OCI-LY1 (cell line): ENCODE data around the gene SELENOO.

Experiments
- H2AFZ ChIP-seq: fragments of 200-600 bp; sonication (generic), shearing (Covaris generic); 2 replicates; pipeline ENCODE4 v1.6.0; 2014; ENCODE audit warnings: antibody characterized with exemption, mild to moderate bottlenecking, low read length
- H3F3A ChIP-seq: fragments of 200-600 bp; sonication (generic), shearing (Covaris generic); 2 replicates; pipeline ENCODE4 v1.6.0; 2014; ENCODE audit warnings: mild to moderate bottlenecking, antibody characterized with exemption, low read length, moderate library complexity; ENCODE audit not compliant: insufficient read depth
- H3K27ac ChIP-seq: fragments of 200-600 bp; sonication (generic); 2 replicates; pipeline ENCODE4 v1.5.1; 2014; ENCODE audit warnings: low read length, mixed run types, mild to moderate bottlenecking, low read depth; ENCODE audit not compliant: poor library complexity, severe bottlenecking
- H3K27me3 ChIP-seq: fragments of 200-600 bp; sonication (generic); 2 replicates; pipeline ENCODE4 v1.6.0; 2014; ENCODE audit warnings: antibody characterized with exemption, mild to moderate bottlenecking, low read length, moderate library complexity; ENCODE audit not compliant: insufficient read depth
- H3K36me3 ChIP-seq: fragments of 200-600 bp; sonication (generic); 2 replicates; pipeline ENCODE4 v1.6.1; 2014; ENCODE audit warnings: mild to moderate bottlenecking, antibody characterized with exemption, low read length, moderate library complexity, mixed read lengths; ENCODE audit not compliant: insufficient read depth
- H3K4me1 ChIP-seq: fragments of 200-600 bp; sonication (generic); 2 replicates; pipeline ENCODE4 v1.5.1; 2014; ENCODE audit warnings: mild to moderate bottlenecking, low read length, moderate library complexity; ENCODE audit not compliant: insufficient read depth, severe bottlenecking
- H3K4me2 ChIP-seq: fragments of 200-600 bp; sonication (generic), shearing (Covaris generic); 2 replicates; pipeline ENCODE4 v1.6.1; 2014; ENCODE audit warnings: low read length
- H3K4me3 ChIP-seq: fragments of 200-600 bp; sonication (generic); 2 replicates; pipeline ENCODE4 v1.5.1; 2014; ENCODE audit warnings: low read length, low read depth, mild to moderate bottlenecking, mixed read lengths; ENCODE audit not compliant: poor library complexity, severe bottlenecking
- H3K79me2 ChIP-seq: fragments of 200-600 bp; shearing (Covaris generic); 2 replicates; pipeline ENCODE4 v1.6.1; 2016; ENCODE audit warnings: mixed run types, low read length, mixed read lengths; ENCODE audit not compliant: insufficient read depth
- H3K9ac ChIP-seq: fragments of 200-600 bp; sonication (generic), shearing (Covaris generic); 2 replicates; pipeline ENCODE4 v1.6.1; 2014; ENCODE audit warnings: mild to moderate bottlenecking, low read length, mixed read lengths
- H3K9me2 ChIP-seq: fragments of 200-600 bp; sonication (generic), shearing (Covaris generic); 2 replicates; pipeline ENCODE4 v1.6.1; 2014; ENCODE audit warnings: low read depth, mild to moderate bottlenecking, low read length, mixed read lengths
- H3K9me3 ChIP-seq: fragments of 200-600 bp; shearing (Covaris generic); 2 replicates; pipeline ENCODE4 v1.6.1; 2014; ENCODE audit warnings: low read length, mixed read lengths
- H4K20me1 ChIP-seq: fragments of 200-600 bp; sonication (generic), shearing (Covaris generic); 2 replicates; pipeline ENCODE4 v1.6.0; 2016; ENCODE audit warnings: mild to moderate bottlenecking, low read length; ENCODE audit not compliant: insufficient read depth
- CTCF ChIP-seq: fragments of 200-600 bp; sonication (generic), shearing (Covaris generic); IDR thresholded peaks from 2 replicates; pipeline ENCODE4 v1.5.1; 2017; ENCODE audit warnings: mild to moderate bottlenecking, antibody characterized with exemption, low read length, moderate library complexity, mixed read lengths
- EZH2 ChIP-seq: fragments of 200-600 bp; sonication (generic), shearing (Covaris generic); IDR thresholded peaks from 2 replicates; pipeline ENCODE4 v1.8.0; 2017; ENCODE audit warnings: borderline replicate concordance, mixed run types, mild to moderate bottlenecking, antibody characterized with exemption, low read length, moderate library complexity, mixed read lengths

SELENOO gene

GRCh38 chr22:50266994-50267393 is 66.2 kb downstream of the SELENOO start:
- H3K36me3 ChIP-seq: no peaks in the 10 kb centered on the region
- no peaks in the 10 kb centered on the region for H3F3A ChIP-seq
- H3K4me1 ChIP-seq: peaks cover 44% of the 10 kb centered on the region
- no peak overlapping the region for H3K4me2 ChIP-seq
- H3K9me2 ChIP-seq: no peaks in the 10 kb centered on the region
- no peak overlapping the region for H2AFZ ChIP-seq
- no peak overlapping the region for H3K27ac ChIP-seq
- H3K9me3 ChIP-seq: no peaks in the 10 kb centered on the region
- TF ChIP-seq EZH2: no peak
- TF ChIP-seq CTCF: no peak
- H3K27me3 ChIP-seq: no peaks in the 10 kb centered on the region
- H3K79me2 ChIP-seq: no peaks in the 10 kb centered on the region
- no peak overlapping the region for H3K4me3 ChIP-seq
- no peak overlapping the region for H3K9ac ChIP-seq
- H4K20me1 ChIP-seq: no peaks in the 10 kb centered on the region
